ENCODE data around the gene RMDN2. TPM values are rescaled to one million over a fixed set of nuclear protein-coding genes. Genes with fewer than 3 reads are reported as not detected.

RMDN2 gene
- polyA plus RNA-seq, 3 donors: 7.0 to 14.3 (median 10.7) TPM

DNA sequence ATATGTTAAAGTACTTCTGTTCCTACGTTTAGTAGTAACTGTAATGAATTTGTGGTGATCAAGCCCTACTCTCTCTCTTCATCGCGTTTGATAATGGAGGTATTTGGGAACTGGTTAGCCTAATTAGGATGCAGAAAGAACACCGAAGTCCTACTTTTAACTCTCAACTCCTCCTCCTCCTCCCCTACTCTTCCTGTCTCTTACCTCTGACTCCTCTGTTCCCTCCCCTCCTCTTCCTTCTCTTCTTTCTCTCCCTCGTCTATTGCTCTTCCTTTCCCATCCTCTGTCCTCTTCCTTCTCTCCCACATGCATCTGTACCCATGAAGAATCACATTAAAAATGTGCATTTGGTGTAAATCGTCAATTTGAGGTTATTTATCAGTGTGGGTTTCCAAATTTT is 57.8 kb downstream of the RMDN2 start:
- Histone ChIP-seq H3K27ac (ENCODE audit: low read depth in 1 of 2, low read length in 2 of 2) (no peak overlapping the region), H3K27me3 (ENCODE audit: control insufficient read depth in 2 of 2, insufficient read depth in 2 of 2, low read length in 2 of 2) (no peaks in the 10 kb centered on the region), H3K4me1 (ENCODE audit: control insufficient read depth in 1 of 2, insufficient read depth in 2 of 2, low read length in 2 of 2) (peaks cover 17 to 31% of the 10 kb centered on the region in 2 donors), H3K9me3 (replicated peaks in 1 of 2; ENCODE audit: control insufficient read depth in 1 of 2, insufficient read depth in 1 of 2, low read length in 2 of 2) (no peaks in the 10 kb centered on the region), H3K79me2 (ENCODE audit: insufficient read depth, low read length) (no peaks in the 10 kb centered on the region), H3K4me3 (replicated peaks in 1 of 3; ENCODE audit: low read depth in 2 of 3, low read length in 3 of 3) (no peak overlapping the region), H3K4me2 (replicated peaks; ENCODE audit: extremely low read depth, low read length, poor library complexity, severe bottlenecking) (no peak overlapping the region), H3K9ac (ENCODE audit: insufficient read depth, low read length, poor library complexity, severe bottlenecking) (no peak overlapping the region), H2AFZ (ENCODE audit: insufficient read depth, low read depth, low read length, poor library complexity, severe bottlenecking) (no peak overlapping the region), H3K36me3 (replicated peaks in 1 of 2; ENCODE audit: control insufficient read depth in 1 of 2, insufficient read depth in 2 of 2, low read length in 2 of 2) (no peaks in the 10 kb centered on the region), H4K20me1 (ENCODE audit: insufficient read depth, low read length) (no peaks in the 10 kb centered on the region)
- no peak for DNase-seq
- H3K27ac Mint-ChIP-seq: no peak overlapping the region
- WGBS (ENCODE audit: insufficient coverage): no CpG with 5 or more reads among the region's 6 CpGs
- H3K4me3 Mint-ChIP-seq: no peak overlapping the region
- H3K36me3 Mint-ChIP-seq: peaks cover 2 to 3% of the 10 kb centered on the region in 2 donors
- peaks cover 27% of the 10 kb centered on the region for H3K4me1 Mint-ChIP-seq
- H3K27me3 Mint-ChIP-seq (ENCODE audit: low read depth in 3 of 3): peaks cover 0 to 2% (median 2%) of the 10 kb centered on the region in 3 donors
- H3K9me3 Mint-ChIP-seq: peaks cover under 1 to 9% (median 3%) of the 10 kb centered on the region in 7 donors
- intact Hi-C loops (cut with micrococcal nuclease): loop anchor here in 1 of 2 donors (5.0 kb wide), 1 partner anchor 94 kb away; the partner anchor contains the start of gene CYP1B1
- TF ChIP-seq, protein P1, sequence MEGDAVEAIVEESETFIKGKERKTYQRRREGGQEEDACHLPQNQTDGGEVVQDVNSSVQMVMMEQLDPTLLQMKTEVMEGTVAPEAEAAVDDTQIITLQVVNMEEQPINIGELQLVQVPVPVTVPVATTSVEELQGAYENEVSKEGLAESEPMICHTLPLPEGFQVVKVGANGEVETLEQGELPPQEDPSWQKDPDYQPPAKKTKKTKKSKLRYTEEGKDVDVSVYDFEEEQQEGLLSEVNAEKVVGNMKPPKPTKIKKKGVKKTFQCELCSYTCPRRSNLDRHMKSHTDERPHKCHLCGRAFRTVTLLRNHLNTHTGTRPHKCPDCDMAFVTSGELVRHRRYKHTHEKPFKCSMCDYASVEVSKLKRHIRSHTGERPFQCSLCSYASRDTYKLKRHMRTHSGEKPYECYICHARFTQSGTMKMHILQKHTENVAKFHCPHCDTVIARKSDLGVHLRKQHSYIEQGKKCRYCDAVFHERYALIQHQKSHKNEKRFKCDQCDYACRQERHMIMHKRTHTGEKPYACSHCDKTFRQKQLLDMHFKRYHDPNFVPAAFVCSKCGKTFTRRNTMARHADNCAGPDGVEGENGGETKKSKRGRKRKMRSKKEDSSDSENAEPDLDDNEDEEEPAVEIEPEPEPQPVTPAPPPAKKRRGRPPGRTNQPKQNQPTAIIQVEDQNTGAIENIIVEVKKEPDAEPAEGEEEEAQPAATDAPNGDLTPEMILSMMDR (IDR thresholded peaks at IDR 0.05): no peak

DNA sequence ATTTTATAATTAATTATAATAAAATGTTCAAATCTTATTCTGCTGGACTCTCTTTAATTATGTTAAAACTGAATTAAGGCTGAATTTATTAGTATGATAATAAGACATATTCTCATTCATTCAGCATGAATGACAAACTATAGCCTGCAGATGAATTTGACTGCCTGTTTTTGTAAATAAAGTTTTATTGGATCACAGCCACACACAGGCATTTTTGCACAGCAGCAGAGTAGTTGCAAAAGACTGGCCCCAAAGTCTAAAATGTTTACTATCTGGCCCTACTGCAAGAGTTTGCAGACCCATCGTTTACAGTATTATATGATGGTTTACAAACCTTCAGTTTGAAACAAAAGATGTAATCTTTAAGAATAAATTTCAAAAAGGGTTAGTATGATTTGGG is 58.6 kb downstream of the RMDN2 start:
- peaks cover 0 to 7% (median 0%) of the 10 kb centered on the region in 7 donors for H3K9me3 Mint-ChIP-seq
- no peak overlapping the region for H3K4me3 Mint-ChIP-seq

More for the DNA sequence above, 58.6 kb downstream of the RMDN2 start:
- Mint-ChIP-seq H3K27me3 (ENCODE audit: low read depth in 3 of 3) (peaks cover 0 to 2% (median 0%) of the 10 kb centered on the region in 3 donors), H3K36me3 (peaks cover 0 to 4% of the 10 kb centered on the region in 2 donors), H3K4me1 (peaks cover 32% of the 10 kb centered on the region), H3K27ac (no peak overlapping the region)
- DNase-seq: no peak
- H3K36me3 ChIP-seq (replicated peaks in 1 of 2; ENCODE audit: control insufficient read depth in 1 of 2, insufficient read depth in 2 of 2, low read length in 2 of 2): no peaks in the 10 kb centered on the region
- no peaks in the 10 kb centered on the region for H3K9me3 ChIP-seq (replicated peaks in 1 of 2; ENCODE audit: control insufficient read depth in 1 of 2, insufficient read depth in 1 of 2, low read length in 2 of 2)
- WGBS (ENCODE audit: insufficient coverage): no CpG with 5 or more reads among the region's 1 CpG
- TF ChIP-seq, protein P1 (IDR thresholded peaks at IDR 0.05): no peak
- H3K27me3 ChIP-seq (ENCODE audit: control insufficient read depth in 2 of 2, insufficient read depth in 2 of 2, low read length in 2 of 2): no peaks in the 10 kb centered on the region
- no peaks in the 10 kb centered on the region for H3K79me2 ChIP-seq (ENCODE audit: insufficient read depth, low read length)
- no peaks in the 10 kb centered on the region for H4K20me1 ChIP-seq (ENCODE audit: insufficient read depth, low read length)
- intact Hi-C loops (cut with micrococcal nuclease): loop anchor here in 1 of 2 donors (2.0 to 5.0 kb wide), 2 partner anchors 94 to 291 kb away; partner anchors contain the start of gene CYP1B1
- no peak overlapping the region for H3K4me3 ChIP-seq (replicated peaks in 1 of 3; ENCODE audit: low read depth in 2 of 3, low read length in 3 of 3)
- no peak overlapping the region for H3K4me2 ChIP-seq (replicated peaks; ENCODE audit: extremely low read depth, low read length, poor library complexity, severe bottlenecking)
- H3K27ac ChIP-seq (ENCODE audit: low read depth in 1 of 2, low read length in 2 of 2): no peak overlapping the region
- H2AFZ ChIP-seq (ENCODE audit: insufficient read depth, low read depth, low read length, poor library complexity, severe bottlenecking): no peak overlapping the region
- no peak overlapping the region for H3K9ac ChIP-seq (ENCODE audit: insufficient read depth, low read length, poor library complexity, severe bottlenecking)
- H3K4me1 ChIP-seq (ENCODE audit: control insufficient read depth in 1 of 2, insufficient read depth in 2 of 2, low read length in 2 of 2): peaks cover 19 to 32% of the 10 kb centered on the region in 2 donors

Data from CD14-positive monocyte (primary cell).